Hindlimb muscle (tissue), 1 donor: ENCODE results near the gene EDN3. TPM values are rescaled to one million over a fixed set of nuclear protein-coding genes. Genes with fewer than 3 reads are reported as not detected.

Experiments
- DNase-seq: peaks from one replicate; pipeline ENCODE4 v3.0.0-alpha.2; 2013
- polyA plus RNA-seq: library from polyadenylated mRNA; unstranded; fragments of 120-200 nt; gene quantifications from one replicate; pipeline ENCODE4 v1.2.1, GENCODE V29; 2013; ENCODE audit not compliant: insufficient read length

EDN3 gene
- polyA plus RNA-seq, 1 donor, result 33.9 TPM

DNA sequence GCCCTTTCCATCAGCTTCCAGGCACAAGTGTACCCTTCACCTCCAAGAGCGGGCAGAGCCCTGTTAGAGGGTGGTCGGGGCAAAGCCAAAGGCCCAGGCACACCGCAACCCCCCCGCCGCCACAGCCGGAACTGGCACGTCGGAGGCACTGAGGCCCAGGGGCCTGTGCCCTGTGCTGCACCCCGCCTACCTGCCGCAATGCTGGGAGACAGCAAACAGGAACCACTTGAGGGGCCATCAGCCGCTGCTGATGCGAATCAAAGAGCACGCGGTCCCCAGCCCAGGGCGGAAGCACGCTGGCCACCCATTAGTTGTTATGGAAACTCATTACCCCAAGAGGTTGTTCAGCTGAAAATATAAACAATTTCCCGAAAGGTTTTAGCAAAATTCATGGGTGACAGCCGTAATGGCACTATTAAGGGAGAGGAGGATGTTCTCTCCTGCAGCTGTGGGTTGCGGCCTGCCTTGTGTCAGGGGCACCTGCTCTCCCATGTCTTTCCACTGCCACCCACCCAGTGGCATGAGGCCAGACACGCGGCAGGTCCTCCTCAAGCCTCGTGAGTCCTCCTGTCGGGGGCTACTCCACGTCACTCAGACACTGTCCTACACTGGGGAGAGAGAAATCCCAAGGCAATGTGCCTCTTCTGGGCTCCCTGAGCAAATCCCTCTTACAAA lies 65.3 kb downstream of the EDN3 start:
- no peak for DNase-seq

DNA sequence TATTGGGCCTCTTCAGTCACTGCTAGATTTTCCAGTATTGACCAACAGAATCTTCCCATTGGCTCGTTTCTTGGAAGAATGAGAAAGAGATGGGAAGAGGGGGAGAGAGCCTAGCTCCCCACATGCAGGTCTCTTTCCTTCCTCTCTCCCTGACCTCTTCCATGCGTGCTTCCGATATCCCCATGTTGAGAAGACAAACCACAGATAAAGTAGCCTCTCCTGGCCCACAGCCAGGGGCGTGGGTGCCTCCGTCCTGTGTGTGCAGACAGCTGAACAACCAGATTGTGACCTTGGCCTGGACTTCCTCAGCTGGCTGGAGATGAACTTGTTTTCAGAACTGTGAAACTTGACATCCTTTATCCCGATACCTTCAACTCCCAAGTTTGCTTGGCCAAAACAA lies 71.0 kb downstream of the EDN3 start:
- DNase-seq, result no peak

DNA sequence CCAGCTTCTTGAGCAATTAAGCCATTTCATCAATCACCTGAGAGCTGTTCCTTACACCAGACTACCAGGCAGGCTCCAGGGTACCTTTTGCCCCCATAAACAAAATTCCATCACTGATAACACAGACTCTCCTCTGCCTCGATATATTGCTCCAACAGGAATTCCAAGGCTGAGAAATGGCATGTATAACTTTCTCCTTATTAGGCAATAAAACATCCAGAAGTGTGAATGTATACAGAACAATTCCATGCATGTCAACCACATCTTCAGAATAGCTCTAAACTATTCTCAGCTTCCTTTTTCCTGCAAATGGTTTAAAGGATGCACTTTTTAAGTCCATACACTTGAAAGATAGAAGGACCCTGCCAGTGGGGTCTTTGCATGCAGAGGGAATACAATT lies 73.8 kb downstream of the EDN3 start:
- DNase-seq, result no peak

DNA sequence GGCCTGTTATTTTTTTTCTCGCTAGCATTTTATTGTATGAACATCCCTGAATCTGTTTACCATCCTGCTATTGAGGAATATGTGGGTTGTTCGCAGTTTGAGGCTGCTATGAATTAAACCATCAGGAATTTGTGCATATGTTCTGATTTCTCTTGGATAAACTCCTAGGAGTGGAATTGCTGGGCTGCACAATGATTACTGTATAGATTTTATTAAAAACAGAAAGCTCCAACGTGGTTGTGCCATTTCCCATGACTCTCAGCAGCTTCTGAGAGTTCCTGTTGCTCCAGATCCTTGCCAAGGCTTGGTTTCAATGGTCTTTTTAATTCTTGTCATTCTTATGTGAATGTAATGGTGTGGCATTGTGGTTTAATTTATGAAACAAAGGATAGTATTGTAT lies 75.1 kb downstream of the EDN3 start:
- DNase-seq, result no peak

Other genes with a start within 250 kb of the EDN3 start
- gene ZNF831, start 136.8 kb upstream of the EDN3 start, polyA plus RNA-seq, result 0.31 TPM